ENCODE results near the gene SLC43A1.

The SLC43A1 gene

GRCh38 chr11:57497303-57498247 lies 17.9 kb downstream of the SLC43A1 start:
- no peak for DNase-seq

GRCh38 chr11:57496109-57496820 lies 19.2 kb downstream of the SLC43A1 start:
- no peak for DNase-seq

- peak; percentile 70 for DNase-seq
These were observed 21.7 kb downstream of the SLC43A1 start for GRCh38 chr11:57493507-57494503.

GRCh38 chr11:57491371-57492061 lies 24.0 kb downstream of the SLC43A1 start:
- DNase-seq, result no peak

- no peak for DNase-seq
These were observed 24.9 kb downstream of the SLC43A1 start for GRCh38 chr11:57490456-57491248.

GRCh38 chr11:57487920-57488659 lies 27.4 kb downstream of the SLC43A1 start:
- no peak for DNase-seq

GRCh38 chr11:57487021-57487778 lies 28.3 kb downstream of the SLC43A1 start:
- no peak for DNase-seq

- DNase-seq, result no peak
These were observed 30.1 kb downstream of the SLC43A1 start for GRCh38 chr11:57485217-57485990.

- DNase-seq, result no peak
These were observed 31.3 kb downstream of the SLC43A1 start for GRCh38 chr11:57484141-57484710.

- DNase-seq, result no peak
These were observed 32.0 kb downstream of the SLC43A1 start for GRCh38 chr11:57483562-57483918.

GRCh38 chr11:57482782-57483561 lies 32.5 kb downstream of the SLC43A1 start:
- DNase-seq, result peak; percentile 31

- no peak for DNase-seq
These were observed 33.4 kb downstream of the SLC43A1 start for GRCh38 chr11:57481915-57482781.

GRCh38 chr11:57481315-57481714 lies 34.2 kb downstream of the SLC43A1 start:
- DNase-seq, result no peak

- peak; percentile 12 for DNase-seq
These were observed 34.9 kb downstream of the SLC43A1 start for GRCh38 chr11:57480409-57481137.

GRCh38 chr11:57479911-57480310 lies 35.6 kb downstream of the SLC43A1 start:
- no peak for DNase-seq
